Gastrocnemius medialis (tissue), 4 donors: ENCODE data around the gene DPY19L2.
"Not testable (repeated sequence)": the region's sequence is repeated elsewhere in the genome, so short reads cannot be mapped to it uniquely, and the experiment has no call there.

ENCODE experiments used
- POLR2A ChIP-seq, 2 donors: fragments of 450-650 bp; IDR thresholded peaks; one replicate each; pipeline ENCODE4 v1.6.1; 2017; ENCODE audit warnings: antibody characterized with exemption in 2 of 2, mild to moderate bottlenecking in 2 of 2, moderate library complexity in 2 of 2
- TF ChIP-seq, protein P1 (sequence below), 5 experiments: fragments of 450-650 bp in 3 of 5; fragments of 200-600 bp in 2 of 5; sonication (generic) in 2 of 5; IDR thresholded peaks in 4 of 5; conservative IDR thresholded peaks in 1 of 5; 1 replicate in 4 of 5; 2 replicates in 1 of 5; pipeline ENCODE4 v1.5.1; 2016 to 2019; ENCODE audit warnings: antibody characterized with exemption in 5 of 5, mild to moderate bottlenecking in 3 of 5, moderate library complexity in 3 of 5

DNA sequence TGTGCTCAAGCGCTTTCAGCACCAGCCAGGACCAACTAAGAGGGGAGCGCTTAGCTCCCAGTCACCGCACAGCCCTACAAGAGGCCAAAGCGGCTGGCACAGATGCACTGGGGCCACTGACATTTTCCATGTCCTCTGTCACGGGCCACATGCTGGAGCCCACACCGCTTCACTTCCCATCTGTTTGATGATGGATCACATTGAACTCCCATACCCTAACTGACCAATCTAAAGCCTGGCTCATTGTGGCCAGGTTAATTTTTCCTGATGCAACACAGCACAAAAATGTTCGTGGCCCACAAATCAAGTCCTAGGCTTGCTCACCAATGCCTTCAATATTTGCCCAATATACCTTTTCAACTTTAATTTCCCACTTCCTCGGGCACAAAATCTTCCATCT lies 1.1 kb upstream of the DPY19L2 start:
- TF ChIP-seq, protein P1, sequence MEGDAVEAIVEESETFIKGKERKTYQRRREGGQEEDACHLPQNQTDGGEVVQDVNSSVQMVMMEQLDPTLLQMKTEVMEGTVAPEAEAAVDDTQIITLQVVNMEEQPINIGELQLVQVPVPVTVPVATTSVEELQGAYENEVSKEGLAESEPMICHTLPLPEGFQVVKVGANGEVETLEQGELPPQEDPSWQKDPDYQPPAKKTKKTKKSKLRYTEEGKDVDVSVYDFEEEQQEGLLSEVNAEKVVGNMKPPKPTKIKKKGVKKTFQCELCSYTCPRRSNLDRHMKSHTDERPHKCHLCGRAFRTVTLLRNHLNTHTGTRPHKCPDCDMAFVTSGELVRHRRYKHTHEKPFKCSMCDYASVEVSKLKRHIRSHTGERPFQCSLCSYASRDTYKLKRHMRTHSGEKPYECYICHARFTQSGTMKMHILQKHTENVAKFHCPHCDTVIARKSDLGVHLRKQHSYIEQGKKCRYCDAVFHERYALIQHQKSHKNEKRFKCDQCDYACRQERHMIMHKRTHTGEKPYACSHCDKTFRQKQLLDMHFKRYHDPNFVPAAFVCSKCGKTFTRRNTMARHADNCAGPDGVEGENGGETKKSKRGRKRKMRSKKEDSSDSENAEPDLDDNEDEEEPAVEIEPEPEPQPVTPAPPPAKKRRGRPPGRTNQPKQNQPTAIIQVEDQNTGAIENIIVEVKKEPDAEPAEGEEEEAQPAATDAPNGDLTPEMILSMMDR (IDR thresholded peaks at IDR 0.05 in 4 of 5, conservative IDR thresholded peaks at IDR 0.05 in 1 of 5) = not testable (repeated sequence)
- TF ChIP-seq POLR2A (IDR thresholded peaks at IDR 0.05) = not testable (repeated sequence)
